Thoracic aorta (tissue), 2 donors: Measurements from ENCODE around the gene CYGB. TPM values are rescaled to one million over a fixed set of nuclear protein-coding genes. Genes with fewer than 3 reads are reported as not detected.

ENCODE experiments used
- ATAC-seq: fragments of 150-250 bp; one replicate; pipeline ENCODE4 v1.8.0; 2017; ENCODE audit warnings: low read depth; ENCODE audit not compliant: insufficient number of reproducible peaks, low FRiP score
- DNase-seq: peaks from one replicate; pipeline ENCODE4 v3.0.0-alpha.2; 2020; ENCODE audit warnings: low spot score
- H3K27ac ChIP-seq, 2 donors: fragments of 200-600 bp; sonication (generic); 1 replicate in 1 of 2; 2 replicates in 1 of 2; pipeline ENCODE4 v1.5.1; 2016; ENCODE audit warnings: mild to moderate bottlenecking in 2 of 2, moderate library complexity in 2 of 2
- H3K27me3 ChIP-seq: fragments of 200-600 bp; sonication (generic); replicated peaks from 2 replicates; pipeline ENCODE4 v1.6.0; 2016; ENCODE audit warnings: mild to moderate bottlenecking; ENCODE audit not compliant: insufficient read depth
- H3K36me3 ChIP-seq: fragments of 200-600 bp; sonication (generic); one replicate; pipeline ENCODE4 v1.5.1; 2016
- H3K4me1 ChIP-seq, 2 donors: fragments of 200-600 bp; sonication (generic); 1 replicate in 1 of 2; 2 replicates in 1 of 2; pipeline versions ENCODE4 v1.5.1 to v1.6.0; 2016; ENCODE audit warnings: low read depth in 2 of 2, mild to moderate bottlenecking in 1 of 2; ENCODE audit not compliant: control insufficient read depth in 1 of 2
- H3K4me3 ChIP-seq: fragments of 200-600 bp; sonication (generic); 2 replicates; pipeline ENCODE4 v1.5.1; 2016; ENCODE audit warnings: mild to moderate bottlenecking
- H3K9me3 ChIP-seq: fragments of 200-600 bp; sonication (generic); 2 replicates; pipeline ENCODE4 v1.5.1; 2016
- CTCF ChIP-seq: fragments of 200-600 bp; sonication (generic); IDR thresholded peaks from one replicate; pipeline ENCODE4 v1.5.1; 2019; ENCODE audit warnings: antibody characterized with exemption
- total RNA-seq, 2 donors: library from RNA; depleted of rRNA; stranded (reverse); fragments of >200 nt; gene quantifications; one replicate each; pipeline versions ENCODE4 v1.1.0 to v1.2.3, GENCODE V29; 2016

Gene CYGB
- total RNA-seq, 2 donors from 2014 or later, result 8.3 to 17.7 TPM

- Histone ChIP-seq H3K27ac (no peak overlapping the region), H3K9me3 (no peaks in the 10 kb centered on the region), H3K4me3 (no peak overlapping the region), H3K36me3 (no peaks in the 10 kb centered on the region), H3K4me1 (no peaks in the 10 kb centered on the region), H3K27me3 (no peaks in the 10 kb centered on the region)
- no peak for TF ChIP-seq CTCF
- ATAC-seq (no peak), DNase-seq (no peak)
These were observed 11.1 kb upstream of the CYGB start for GRCh38 chr17:76548378-76549214.

- TF ChIP-seq CTCF, result no peak
- no peaks in the 10 kb centered on the region for H3K36me3 ChIP-seq
- no peaks in the 10 kb centered on the region for H3K4me1 ChIP-seq
- no peak for DNase-seq
- no peak overlapping the region for H3K27ac ChIP-seq
- ATAC-seq, result no peak
- H3K27me3 ChIP-seq, result no peaks in the 10 kb centered on the region
- H3K4me3 ChIP-seq, result no peak overlapping the region
- H3K9me3 ChIP-seq, result no peaks in the 10 kb centered on the region
These were observed 10.2 kb upstream of the CYGB start for GRCh38 chr17:76547642-76548202.

GRCh38 chr17:76547183-76547641, 9.7 kb upstream of the CYGB start:
- no peaks in the 10 kb centered on the region for H3K27me3 ChIP-seq
- H3K4me1 ChIP-seq, result no peaks in the 10 kb centered on the region
- peak; percentile 71 for TF ChIP-seq CTCF
- DNase-seq, result no peak
- no peak overlapping the region for H3K4me3 ChIP-seq
- no peak overlapping the region for H3K27ac ChIP-seq
- no peak for ATAC-seq
- no peaks in the 10 kb centered on the region for H3K9me3 ChIP-seq
- no peaks in the 10 kb centered on the region for H3K36me3 ChIP-seq

GRCh38 chr17:76546556-76547182, 9.2 kb upstream of the CYGB start:
- Histone ChIP-seq H3K4me1 (no peaks in the 10 kb centered on the region), H3K36me3 (no peaks in the 10 kb centered on the region), H3K27me3 (no peaks in the 10 kb centered on the region), H3K9me3 (no peaks in the 10 kb centered on the region), H3K4me3 (no peak overlapping the region), H3K27ac (no peak overlapping the region)
- DNase-seq (no peak), ATAC-seq (no peak)
- no peak for TF ChIP-seq CTCF

GRCh38 chr17:76545918-76546555, 8.5 kb upstream of the CYGB start:
- ATAC-seq (no peak), DNase-seq (no peak)
- peaks cover 0 to 5% of the 10 kb centered on the region in 2 donors for H3K4me1 ChIP-seq
- H3K27me3 ChIP-seq, result no peaks in the 10 kb centered on the region
- TF ChIP-seq CTCF, result no peak
- H3K4me3 ChIP-seq, result no peak overlapping the region
- H3K36me3 ChIP-seq, result no peaks in the 10 kb centered on the region
- no peak overlapping the region for H3K27ac ChIP-seq
- no peaks in the 10 kb centered on the region for H3K9me3 ChIP-seq
